GM23338 (cell line): Measurements from ENCODE around the gene SRGAP1. TPM values are rescaled to one million over a fixed set of nuclear protein-coding genes. Genes with fewer than 3 reads are reported as not detected.

ENCODE experiments used
- ATAC-seq: fragments of 200-7000 bp; cut with Tn5 transposase; 3 replicates; pipeline ENCODE4 v1.9.1; 2020
- DNase-seq: peaks from one replicate; pipeline ENCODE4 v3.0.0-alpha.2; 2015; ENCODE audit warnings: low spot score
- H2AFZ ChIP-seq: fragments of 200-600 bp; sonication (generic); 2 replicates; pipeline ENCODE4 v1.8.0; 2016; ENCODE audit warnings: antibody characterized with exemption, mild to moderate bottlenecking, moderate library complexity
- H3F3A ChIP-seq: fragments of 200-600 bp; sonication (generic); replicated peaks from 2 replicates; pipeline ENCODE4 v1.8.0; 2017; ENCODE audit warnings: antibody characterized with exemption, mixed run types, low read depth
- H3K27ac ChIP-seq: fragments of 200-600 bp; sonication (generic); 2 replicates; pipeline ENCODE4 v1.6.1; 2016; ENCODE audit warnings: low read depth
- H3K27me3 ChIP-seq: fragments of 200-600 bp; sonication (generic); 2 replicates; pipeline ENCODE4 v1.8.0; 2016; ENCODE audit warnings: mild to moderate bottlenecking, mixed run types, moderate library complexity; ENCODE audit not compliant: insufficient read depth
- H3K36me3 ChIP-seq: fragments of 200-600 bp; sonication (generic); 2 replicates; pipeline ENCODE4 v1.8.0; 2016; ENCODE audit warnings: mild to moderate bottlenecking; ENCODE audit not compliant: insufficient read depth
- H3K4me1 ChIP-seq: fragments of 200-600 bp; sonication (generic); 2 replicates; pipeline ENCODE4 v1.8.0; 2016; ENCODE audit warnings: mild to moderate bottlenecking, moderate library complexity; ENCODE audit not compliant: insufficient read depth
- H3K4me2 ChIP-seq: fragments of 200-600 bp; sonication (generic); 2 replicates; pipeline ENCODE4 v1.7.1; 2017; ENCODE audit warnings: mixed run types
- H3K4me3 ChIP-seq: fragments of 200-600 bp; sonication (generic); 2 replicates; pipeline ENCODE4 v1.6.1; 2016; ENCODE audit warnings: mixed run types
- H3K79me2 ChIP-seq: fragments of 200-600 bp; sonication (generic); replicated peaks from 2 replicates; pipeline ENCODE4 v1.8.0; 2017; ENCODE audit warnings: mild to moderate bottlenecking; ENCODE audit not compliant: insufficient read depth
- H3K9me2 ChIP-seq: fragments of 200-600 bp; sonication (generic); 2 replicates; pipeline ENCODE4 v1.8.0; 2017; ENCODE audit not compliant: insufficient read depth
- H4K20me1 ChIP-seq: fragments of 200-600 bp; sonication (generic); replicated peaks from 2 replicates; pipeline ENCODE4 v1.8.0; 2017; ENCODE audit warnings: mild to moderate bottlenecking; ENCODE audit not compliant: insufficient read depth
- H3K27ac Mint-ChIP-seq: 2 replicates; pipeline ENCODE4 v1.8.0; 2020; ENCODE audit warnings: inconsistent platforms, mild to moderate bottlenecking, moderate library complexity, mixed read lengths
- H3K27me3 Mint-ChIP-seq: 3 replicates; pipeline ENCODE4 v1.8.0; 2022; ENCODE audit warnings: low read depth, mild to moderate bottlenecking, moderate library complexity, mixed read lengths, inconsistent platforms; ENCODE audit not compliant: insufficient read depth, poor library complexity
- H3K36me3 Mint-ChIP-seq: 3 replicates; pipeline ENCODE4 v1.8.0; 2021; ENCODE audit warnings: low read depth, mild to moderate bottlenecking, inconsistent platforms, moderate library complexity, mixed read lengths
- H3K4me1 Mint-ChIP-seq: 3 replicates; pipeline ENCODE4 v1.8.0; 2020; ENCODE audit warnings: mild to moderate bottlenecking, inconsistent platforms, mixed read lengths
- H3K4me3 Mint-ChIP-seq: 3 replicates; pipeline ENCODE4 v1.8.0; 2021; ENCODE audit warnings: moderate library complexity, mild to moderate bottlenecking, inconsistent platforms, mixed read lengths
- H3K9me3 Mint-ChIP-seq: 3 replicates; pipeline ENCODE4 v1.8.0; 2020; ENCODE audit warnings: moderate library complexity, mild to moderate bottlenecking, inconsistent platforms, mixed read lengths
- CREB1 ChIP-seq: fragments of 250-450 bp; sonication (Bioruptor Pico); IDR thresholded peaks from 2 replicates; pipeline ENCODE4 v1.5.0; 2020; ENCODE audit warnings: low read depth, mild to moderate bottlenecking, moderate library complexity
- CTCF ChIP-seq, 2 experiments: fragments of 200-600 bp in 1 of 2; sonication (generic) in 1 of 2; conservative IDR thresholded peaks; 2 replicates each; pipeline versions ENCODE4 v1.5.1 to v1.6.1; 2016 to 2017; ENCODE audit warnings: antibody characterized with exemption in 2 of 2, low read depth in 2 of 2, mild to moderate bottlenecking in 2 of 2, moderate library complexity in 1 of 2
- ETS1 ChIP-seq: IDR thresholded peaks from 2 replicates; pipeline ENCODE4 v1.6.1; 2016; ENCODE audit warnings: antibody characterized with exemption
- EZH2 ChIP-seq: fragments of 200-600 bp; sonication (generic); IDR thresholded peaks from one replicate; pipeline ENCODE4 v1.8.0; 2017; ENCODE audit warnings: antibody characterized with exemption, mild to moderate bottlenecking, low read depth; ENCODE audit not compliant: unreplicated experiment
- EZH2phosphoT487 ChIP-seq: fragments of 200-600 bp; sonication (generic); IDR thresholded peaks from one replicate; pipeline ENCODE4 v1.8.1; 2018; ENCODE audit warnings: antibody characterized with exemption; ENCODE audit not compliant: unreplicated experiment
- JUNB ChIP-seq: IDR thresholded peaks from one replicate; pipeline ENCODE4 v1.6.1; 2016; ENCODE audit warnings: antibody characterized with exemption; ENCODE audit not compliant: unreplicated experiment
- NANOG ChIP-seq: IDR thresholded peaks from 2 replicates; pipeline ENCODE4 v1.6.1; 2016; ENCODE audit warnings: antibody characterized with exemption, borderline replicate concordance
- POLR2AphosphoS5 ChIP-seq: IDR thresholded peaks from 2 replicates; pipeline ENCODE4 v1.6.1; 2016; ENCODE audit warnings: antibody characterized with exemption, low read depth
- REST ChIP-seq: IDR thresholded peaks from one replicate; pipeline ENCODE4 v1.6.1; 2018; ENCODE audit warnings: antibody characterized with exemption; ENCODE audit not compliant: unreplicated experiment
- STAT1 ChIP-seq: IDR thresholded peaks from one replicate; pipeline ENCODE4 v1.6.1; 2016; ENCODE audit warnings: antibody characterized with exemption; ENCODE audit not compliant: unreplicated experiment
- ZNF114 ChIP-seq: fragments of 250-450 bp; sonication (Bioruptor Pico); IDR thresholded peaks from 2 replicates; pipeline ENCODE4 v1.5.0; 2020; ENCODE audit warnings: mild to moderate bottlenecking, moderate library complexity
- ZNF331 ChIP-seq: fragments of 250-450 bp; sonication (Bioruptor Pico); IDR thresholded peaks from 2 replicates; pipeline ENCODE4 v1.5.0; 2020; ENCODE audit warnings: low read depth, mild to moderate bottlenecking, moderate library complexity
- ZNF462 ChIP-seq: fragments of 250-450 bp; sonication (Bioruptor Pico); IDR thresholded peaks from 2 replicates; pipeline ENCODE4 v1.5.0; 2020; ENCODE audit warnings: mild to moderate bottlenecking, moderate library complexity
- polyA plus RNA-seq: library from polyadenylated mRNA; unstranded; fragments of >200 nt; fragmentation: Nextera tagmentation; extraction: Ambion mirVana; gene quantifications from 2 replicates; pipeline ENCODE4 v1.2.1, GENCODE V29; 2016
- total RNA-seq: library from RNA; depleted of rRNA; stranded (reverse); fragments of >200 nt; shearing (Covaris generic); gene quantifications from 2 replicates; pipeline ENCODE4 v1.2.3, GENCODE V29; 2014

The SRGAP1 gene
- total and polyA plus RNA-seq, 2 experiments from 2014 or later, result 6.1 to 8.1 TPM

GRCh38 chr12:63982604-63983295, 138.2 kb downstream of the SRGAP1 start (continued):
- no peak for TF ChIP-seq NANOG

GRCh38 chr12:63985456-63985855, 141.0 kb downstream of the SRGAP1 start:
- Histone ChIP-seq H3K79me2 (no peaks in the 10 kb centered on the region), H3F3A (no peaks in the 10 kb centered on the region), H3K9me2 (no peaks in the 10 kb centered on the region), H3K27ac (no peak overlapping the region), H3K36me3 (no peaks in the 10 kb centered on the region), H2AFZ (no peak overlapping the region), H3K4me2 (no peak overlapping the region), H4K20me1 (no peaks in the 10 kb centered on the region), H3K27me3 (no peaks in the 10 kb centered on the region), H3K4me1 (no peaks in the 10 kb centered on the region; the same call in 1 of the 2 replicates), H3K4me3 (no peak overlapping the region)
- Mint-ChIP-seq H3K9me3 (no peaks in the 10 kb centered on the region), H3K36me3 (no peaks in the 10 kb centered on the region), H3K4me1 (peaks cover 10% of the 10 kb centered on the region; the same call in 2 of the 3 replicates), H3K4me3 (no peak overlapping the region), H3K27me3 (peaks cover 2% of the 10 kb centered on the region), H3K27ac (no peak overlapping the region)
- TF ChIP-seq ZNF331 (CRISPR knock-in tag) (no peak), EZH2phosphoT487 (no peak), CTCF (conservative IDR thresholded peaks at IDR 0.05; ENCODE audit: low read depth in 2 of 2) (no peak), JUNB (no peak), ZNF114 (no peak), POLR2AphosphoS5 (no peak), ETS1 (no peak), REST (no peak), EZH2 (no peak), NANOG (no peak), CREB1 (CRISPR knock-in tag) (no peak), ZNF462 (no peak), STAT1 (no peak)
- DNase-seq, result no peak
- ATAC-seq, result no peak
